ENCODE results near the gene IL23R.

Gene IL23R

GRCh38 chr1:67149179-67149770, 17.0 kb upstream of the IL23R start:
- DNase-seq = peak; percentile 31 to 82 (median 56)

- no peak for DNase-seq
These were observed 15.3 kb upstream of the IL23R start for GRCh38 chr1:67150931-67151330.

- no peak for DNase-seq
These were observed 7.9 kb upstream of the IL23R start for GRCh38 chr1:67158401-67158800.

- DNase-seq = no peak
These were observed 7.0 kb upstream of the IL23R start for GRCh38 chr1:67159233-67159632.

- no peak for DNase-seq
These were observed 3.3 kb upstream of the IL23R start for GRCh38 chr1:67162954-67163353.

DNA sequence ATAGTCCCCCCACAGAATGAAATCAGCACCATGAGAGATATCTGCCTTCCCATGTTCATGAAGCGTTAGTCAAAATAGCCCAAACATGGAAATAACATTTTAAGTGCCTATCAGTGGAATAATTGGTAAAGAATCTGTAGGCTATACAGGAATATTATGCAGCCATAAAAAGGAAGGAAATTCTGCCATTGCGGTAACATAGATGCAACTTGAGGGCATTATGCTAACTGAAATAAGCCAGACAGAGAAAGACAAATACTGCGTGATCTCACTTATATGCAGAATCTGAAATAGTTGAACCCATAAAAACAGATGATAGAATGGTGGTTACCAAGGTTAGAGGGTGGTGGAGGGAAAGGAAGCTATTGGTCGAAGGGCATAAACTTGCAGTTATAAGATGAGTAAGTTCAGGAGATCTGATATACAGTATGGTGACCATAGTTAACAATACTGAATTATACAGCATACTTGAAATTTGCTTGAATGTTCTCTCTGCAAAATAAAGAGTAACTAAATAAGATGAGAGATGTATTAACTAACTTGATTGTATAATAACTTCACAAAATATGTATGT, 699 bp upstream of the IL23R start:
- DNase-seq = no peak

DNA sequence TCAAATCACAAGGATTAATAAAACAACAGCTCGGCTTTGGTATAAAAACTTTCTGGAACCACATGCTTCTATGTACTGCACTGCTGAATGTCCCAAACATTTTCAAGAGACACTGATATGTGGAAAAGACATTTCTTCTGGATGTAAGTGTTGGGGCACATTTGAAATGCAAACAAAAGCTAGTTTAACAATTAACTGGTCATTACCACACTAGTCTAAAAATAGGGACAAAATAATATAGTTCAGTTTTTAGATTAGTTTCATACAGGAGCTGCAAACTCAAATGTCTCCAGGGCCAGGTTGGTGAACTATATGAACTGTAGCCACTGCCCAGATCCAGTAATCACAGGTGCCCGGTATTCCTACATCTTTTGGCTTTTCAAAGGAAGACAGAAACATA, 3.2 kb downstream of the IL23R start:
- no peak for DNase-seq

GRCh38 chr1:67169932-67170331, 3.7 kb downstream of the IL23R start:
- DNase-seq = no peak

DNA sequence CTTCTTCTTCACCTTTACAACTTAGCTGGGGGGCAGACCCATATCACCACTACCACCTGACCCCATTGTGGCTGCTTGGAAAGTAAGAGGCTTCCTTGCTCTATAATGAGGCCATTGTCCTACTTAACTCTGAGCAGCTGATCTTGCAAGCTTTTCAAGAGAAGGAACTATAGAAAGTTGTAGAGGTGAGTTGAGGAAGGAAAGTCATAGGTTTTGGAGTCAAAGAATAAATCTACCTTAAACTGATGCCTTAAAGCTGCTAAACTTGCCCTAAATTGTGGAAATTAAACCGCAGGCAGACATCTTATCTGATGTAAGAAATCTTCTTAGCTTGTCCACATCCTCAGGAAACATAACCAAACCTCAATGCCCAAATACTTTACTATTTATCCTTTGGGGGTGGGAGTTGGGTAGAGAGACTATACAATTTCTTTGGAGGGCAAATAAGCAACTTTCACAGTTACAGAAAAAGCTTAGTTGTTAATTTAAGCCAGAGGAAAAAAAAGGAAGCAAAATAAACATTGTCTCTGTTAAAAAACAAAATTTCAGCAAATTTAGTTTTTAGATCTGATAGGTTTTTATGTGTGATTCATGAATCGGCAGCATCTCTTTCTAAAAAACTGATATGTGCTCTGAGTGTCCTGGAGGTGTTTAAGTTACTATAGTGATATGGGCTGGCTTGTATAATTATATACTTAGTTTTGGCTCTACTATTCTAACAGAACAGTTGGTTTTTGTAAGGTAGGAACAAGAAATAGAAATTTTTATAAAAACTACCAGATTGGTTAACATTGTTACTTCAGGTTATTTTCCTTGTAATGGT, 4.7 kb downstream of the IL23R start:
- peak in 3 of 6 experiments; percentile 69 to 77 (median 74) for DNase-seq

DNA sequence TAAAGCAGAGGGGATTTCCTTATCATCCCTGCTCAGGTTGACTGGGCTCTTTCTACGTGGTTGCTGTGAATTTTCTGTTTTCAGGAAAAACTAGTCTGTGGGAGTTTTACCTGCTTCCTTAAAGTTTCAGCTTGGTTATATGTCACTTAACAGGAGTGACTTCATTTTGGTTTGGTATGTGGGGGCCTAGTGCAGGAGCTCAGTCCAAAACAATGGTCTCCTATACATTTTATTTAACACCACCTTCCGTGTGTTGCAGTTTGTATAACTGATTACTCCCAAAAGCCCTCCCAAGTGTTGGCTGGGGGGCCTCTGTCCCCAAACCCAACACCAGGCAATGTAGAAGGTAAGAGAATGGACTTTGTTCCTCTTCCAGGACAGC, 5.3 kb downstream of the IL23R start:
- no peak for DNase-seq

- DNase-seq = peak in 3 of 6 experiments; percentile 59 to 67 (median 62)
These were observed 5.7 kb downstream of the IL23R start for GRCh38 chr1:67171978-67172377.

- no peak for DNase-seq
These were observed 7.7 kb downstream of the IL23R start for GRCh38 chr1:67173988-67174387.

GRCh38 chr1:67174716-67175284, 8.5 kb downstream of the IL23R start:
- no peak for DNase-seq

DNA sequence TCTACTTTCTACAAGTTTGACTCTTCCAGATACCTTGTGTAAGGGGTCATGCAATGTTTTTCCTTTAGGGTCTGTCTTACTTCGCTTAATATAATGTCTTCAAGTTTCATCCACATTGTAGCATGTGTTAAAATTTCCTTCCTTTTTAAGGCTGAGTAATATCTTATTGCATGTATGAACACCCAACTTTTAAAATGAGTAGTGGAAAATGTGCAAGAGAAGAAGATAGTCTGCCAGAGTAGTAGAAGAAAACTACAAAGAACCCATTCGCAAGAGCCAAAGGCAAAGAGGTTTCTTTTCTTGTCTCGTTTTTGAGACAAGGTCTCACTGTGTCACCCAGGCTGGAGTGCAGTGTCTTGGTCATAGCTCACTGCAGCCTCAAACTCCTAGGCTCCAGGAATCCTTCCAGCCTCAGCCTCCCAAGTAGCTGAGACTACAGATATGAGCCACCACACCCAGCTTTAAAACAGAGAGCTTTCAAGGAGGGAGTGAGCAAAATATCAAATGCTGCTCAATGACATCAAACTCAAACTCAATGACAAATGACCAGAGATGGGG, 9.4 kb downstream of the IL23R start:
- no peak for DNase-seq

DNA sequence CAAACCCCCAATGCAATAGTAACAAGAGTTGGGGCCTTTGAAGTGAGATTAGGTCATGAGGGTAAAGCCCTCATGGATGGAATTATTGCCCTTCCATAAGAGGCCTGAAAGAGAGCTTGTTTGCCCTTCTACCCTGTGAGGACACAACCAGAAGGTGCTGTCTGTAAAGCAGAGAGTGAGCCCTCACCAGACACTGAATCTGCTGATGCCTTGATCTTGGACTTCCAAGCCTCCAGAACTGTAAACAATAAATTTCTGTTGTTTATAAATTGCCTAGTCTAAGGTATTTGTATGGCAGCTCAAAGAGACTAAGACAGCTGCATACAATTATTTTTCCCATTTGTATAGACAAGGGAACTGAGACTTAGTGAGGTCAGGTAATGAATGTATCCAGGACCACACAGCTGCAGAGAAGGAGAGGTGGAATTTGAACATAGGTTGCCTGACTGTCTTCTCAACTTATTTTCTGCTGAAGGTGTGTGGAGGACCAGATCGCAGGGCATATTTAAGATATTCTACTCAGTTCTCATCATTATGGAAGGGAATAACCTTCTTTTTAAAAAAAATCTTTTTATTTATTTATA, 18.7 kb downstream of the IL23R start:
- no peak for DNase-seq

GRCh38 chr1:67188137-67188536, 21.9 kb downstream of the IL23R start:
- no peak for DNase-seq

- DNase-seq = no peak
These were observed 23.7 kb downstream of the IL23R start for GRCh38 chr1:67189953-67190352.

- no peak for DNase-seq
These were observed 24.2 kb downstream of the IL23R start for GRCh38 chr1:67190410-67190809.

DNA sequence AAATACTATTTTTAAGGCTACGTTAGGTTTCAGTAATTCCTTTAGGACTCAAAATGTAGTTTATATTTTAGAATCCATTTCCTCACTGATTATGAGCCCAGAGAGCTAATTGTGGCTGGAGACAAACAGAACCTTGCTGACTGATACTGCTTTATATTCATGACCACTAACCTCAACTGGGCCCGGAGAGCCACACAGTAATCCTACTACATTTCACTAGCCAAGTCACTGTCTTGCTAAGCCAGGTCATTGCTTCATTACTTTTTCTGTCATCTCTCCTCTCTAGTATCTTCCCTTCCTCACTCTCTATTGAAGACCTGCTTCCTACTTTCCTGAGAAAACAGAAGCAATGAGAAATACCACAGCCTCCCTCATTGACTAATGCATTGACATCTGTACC, 24.7 kb downstream of the IL23R start:
- DNase-seq = no peak

DNA sequence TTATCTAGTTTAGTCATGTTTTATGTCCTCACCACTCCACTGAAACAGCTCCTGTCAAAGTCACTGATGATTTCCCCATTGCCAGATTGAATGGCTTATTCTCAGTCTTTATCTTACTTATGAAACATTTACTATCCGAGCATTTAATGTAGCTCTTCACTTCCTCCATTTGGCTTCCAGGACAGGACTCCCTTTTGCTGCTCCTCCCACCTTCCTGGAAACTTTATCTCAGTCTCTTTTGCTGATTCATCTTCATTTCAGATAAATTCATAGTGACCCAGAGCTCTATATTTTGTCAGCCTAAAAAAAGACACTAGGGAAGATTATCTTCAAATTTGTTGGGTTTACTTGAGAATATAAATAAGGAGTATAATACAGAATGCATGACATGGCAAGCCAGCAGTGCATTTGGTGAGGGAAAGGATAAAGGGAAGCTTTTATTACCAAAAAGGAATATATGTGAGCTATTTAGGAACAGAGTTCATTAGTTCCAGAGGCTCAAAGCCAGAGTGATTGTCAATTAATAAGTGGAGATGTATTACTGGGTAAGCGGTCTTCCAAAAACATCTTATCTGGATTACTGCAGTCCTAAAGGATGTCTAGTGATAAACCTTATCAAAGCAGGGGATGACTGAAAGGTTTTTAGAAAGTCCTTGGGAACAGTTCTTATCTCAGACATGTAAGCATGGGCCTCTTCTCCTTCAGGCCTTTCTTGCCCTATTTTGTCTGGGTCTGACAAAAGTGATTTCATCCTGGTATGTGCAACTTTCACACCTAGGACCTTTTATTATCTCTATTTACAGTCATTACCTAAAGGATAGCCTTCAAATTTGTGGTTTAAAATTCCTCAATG, 25.6 kb downstream of the IL23R start:
- DNase-seq = no peak

- DNase-seq = no peak
These were observed 26.6 kb downstream of the IL23R start for GRCh38 chr1:67192902-67193301.

DNA sequence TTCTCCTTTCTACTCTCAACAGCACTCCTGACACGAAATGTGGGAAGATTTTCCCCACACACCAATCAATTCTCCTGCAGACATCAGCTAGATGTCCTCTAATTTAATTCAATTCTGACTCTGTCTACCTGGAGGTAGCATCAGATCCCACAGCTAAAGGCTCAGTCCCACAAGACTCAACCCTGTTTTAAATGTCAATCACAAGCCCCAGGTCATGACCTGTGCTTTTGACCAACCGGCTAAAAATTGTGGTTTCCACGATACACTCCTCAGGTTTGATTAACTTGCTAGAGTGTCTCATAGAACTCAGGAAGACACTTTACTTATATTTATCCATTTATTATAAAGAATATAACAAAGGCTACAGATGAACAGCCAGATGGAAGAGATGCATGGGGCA, 27.4 kb downstream of the IL23R start:
- DNase-seq = no peak

Measured in stimulated activated naive CD4-positive, alpha-beta T cell (primary cell).